Esophagus squamous epithelium (tissue), 5 donors: ENCODE data around the gene KMT5C. TPM values are rescaled to one million over a fixed set of nuclear protein-coding genes. Genes with fewer than 3 reads are reported as not detected.
A peak's percentile ranks its signal among the peaks of the same experiment; 100 is the strongest.

ENCODE experiments used
- DNase-seq: peaks from one replicate; lab custom pipeline; 2025; lab: John Stamatoyannopoulos, UW
- H3K27ac ChIP-seq, 4 donors: fragments of 200-600 bp; sonication (generic); one replicate each; pipeline ENCODE4 v1.5.1; 2016 to 2019; ENCODE audit warnings: mild to moderate bottlenecking in 1 of 4
- H3K27me3 ChIP-seq, 4 donors: fragments of 200-600 bp; sonication (generic); 1 replicate in 3 of 4; 2 replicates in 1 of 4; pipeline versions ENCODE4 v1.5.1 to v1.6.0; 2017 to 2021; ENCODE audit warnings: antibody characterized with exemption in 1 of 4
- H3K36me3 ChIP-seq, 3 donors: fragments of 200-600 bp; sonication (generic); one replicate each; pipeline ENCODE4 v1.5.1; 2016 to 2019
- H3K4me1 ChIP-seq, 3 donors: fragments of 200-600 bp; sonication (generic); one replicate each; pipeline ENCODE4 v1.5.1; 2017 to 2019
- H3K4me3 ChIP-seq, 4 donors: fragments of 200-600 bp; sonication (generic); 1 replicate in 3 of 4; 2 replicates in 1 of 4; pipeline ENCODE4 v1.5.1; 2016 to 2019; ENCODE audit warnings: mild to moderate bottlenecking in 2 of 4, moderate library complexity in 1 of 4
- H3K9me3 ChIP-seq, 3 donors: fragments of 200-600 bp; sonication (generic); one replicate each; pipeline ENCODE4 v1.5.1; 2016 to 2019
- POLR2A ChIP-seq, 4 donors: fragments of 450-650 bp; IDR thresholded peaks; one replicate each; pipeline ENCODE4 v1.6.1; 2017; ENCODE audit warnings: antibody characterized with exemption in 4 of 4, mild to moderate bottlenecking in 4 of 4, moderate library complexity in 3 of 4
- WGBS, 2 donors: methylation state at CpG; one replicate each; pipeline ENCODE4 v1.1.5; 2018; 5-methylcytosine and 5-hydroxymethylcytosine counted together
- intact Hi-C: fragments of 100-400 bp; cut with DNase I; formaldehyde crosslinking; loops from one replicate; pipeline ENCODE4 v1.15.0; 2022
- total RNA-seq, 4 donors: library from RNA; depleted of rRNA; stranded (reverse); fragments of >200 nt; gene quantifications; one replicate each; pipeline ENCODE4 v1.1.0, GENCODE V29; 2016
- TF ChIP-seq, protein P1 (sequence below), 6 experiments: fragments of 450-650 bp in 4 of 6; fragments of 200-600 bp in 2 of 6; sonication (generic) in 2 of 6; IDR thresholded peaks; one replicate each; pipeline ENCODE4 v1.5.1; 2016 to 2019; ENCODE audit warnings: antibody characterized with exemption in 6 of 6, mild to moderate bottlenecking in 4 of 6, moderate library complexity in 4 of 6
- donor health status: DM: yes; HTN: yes; CAD: no.

The KMT5C gene
- total RNA-seq, 4 donors from 2014 or later, result 5.3 to 9.9 (median 8.2) TPM

DNA sequence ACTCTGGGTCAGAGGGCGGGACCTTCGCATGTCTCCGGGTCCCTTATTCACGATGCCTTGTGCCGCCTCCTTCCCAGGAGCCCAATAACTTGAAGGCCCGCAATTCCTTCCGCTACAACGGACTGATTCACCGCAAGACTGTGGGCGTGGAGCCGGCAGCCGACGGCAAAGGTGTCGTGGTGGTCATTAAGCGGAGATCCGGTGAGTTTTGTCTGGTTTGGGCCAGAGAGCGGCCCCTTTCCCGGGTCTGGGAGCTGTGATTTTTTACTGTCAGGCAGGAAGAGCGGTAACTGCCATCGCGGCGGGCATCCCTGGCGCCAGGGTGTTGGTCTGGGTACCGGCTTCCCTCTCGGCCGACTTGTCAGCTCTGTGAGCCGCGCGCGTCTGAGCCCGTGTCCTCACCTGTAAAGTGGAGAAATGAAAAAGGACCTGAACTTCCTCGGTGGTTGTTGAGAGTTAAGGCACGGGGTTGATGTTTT, 46.9 kb downstream of the KMT5C start:
- peaks cover 34 to 80% (median 62%) of the 10 kb centered on the region in 3 donors for H3K4me1 ChIP-seq
- intact Hi-C loops, result no loop called here

DNA sequence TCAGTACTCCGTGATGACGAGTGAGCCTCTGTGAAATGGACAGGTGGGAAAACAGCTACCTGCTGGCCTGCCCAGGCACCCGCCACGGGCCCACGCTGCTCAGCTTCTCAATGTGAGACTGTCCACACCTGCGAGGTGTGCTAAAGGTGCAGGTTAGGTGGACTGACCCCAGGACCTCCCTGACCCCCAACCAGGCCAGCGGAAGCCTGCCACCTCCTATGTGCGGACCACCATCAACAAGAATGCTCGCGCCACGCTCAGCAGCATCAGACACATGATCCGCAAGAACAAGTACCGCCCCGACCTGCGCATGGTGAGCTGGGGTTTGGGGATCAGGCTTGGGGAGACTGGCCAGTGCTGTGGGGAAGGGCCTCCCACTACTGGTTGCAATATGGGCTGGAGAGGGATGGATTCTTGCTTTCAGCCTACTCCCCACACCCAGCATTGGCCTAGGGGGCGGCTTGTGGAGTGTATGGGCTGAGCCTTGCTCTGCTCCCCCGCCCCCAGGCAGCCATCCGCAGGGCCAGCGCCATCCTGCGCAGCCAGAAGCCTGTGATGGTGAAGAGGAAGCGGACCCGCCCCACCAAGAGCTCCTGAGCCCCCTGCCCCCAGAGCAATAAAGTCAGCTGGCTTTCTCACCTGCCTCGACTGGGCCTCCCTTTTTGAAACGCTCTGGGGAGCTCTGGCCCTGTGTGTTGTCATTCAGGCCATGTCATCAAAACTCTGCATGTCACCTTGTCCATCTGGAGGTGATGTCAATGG, 48.2 kb downstream of the KMT5C start:
- peak overlapping the region in 2 of 4 donors; percentile 94 to 97 for H3K27ac ChIP-seq
- no peaks in the 10 kb centered on the region for H3K27me3 ChIP-seq
- no peaks in the 10 kb centered on the region for H3K9me3 ChIP-seq
- intact Hi-C loops, result no loop called here
- DNase-seq, result no peak
- TF ChIP-seq, protein P1, sequence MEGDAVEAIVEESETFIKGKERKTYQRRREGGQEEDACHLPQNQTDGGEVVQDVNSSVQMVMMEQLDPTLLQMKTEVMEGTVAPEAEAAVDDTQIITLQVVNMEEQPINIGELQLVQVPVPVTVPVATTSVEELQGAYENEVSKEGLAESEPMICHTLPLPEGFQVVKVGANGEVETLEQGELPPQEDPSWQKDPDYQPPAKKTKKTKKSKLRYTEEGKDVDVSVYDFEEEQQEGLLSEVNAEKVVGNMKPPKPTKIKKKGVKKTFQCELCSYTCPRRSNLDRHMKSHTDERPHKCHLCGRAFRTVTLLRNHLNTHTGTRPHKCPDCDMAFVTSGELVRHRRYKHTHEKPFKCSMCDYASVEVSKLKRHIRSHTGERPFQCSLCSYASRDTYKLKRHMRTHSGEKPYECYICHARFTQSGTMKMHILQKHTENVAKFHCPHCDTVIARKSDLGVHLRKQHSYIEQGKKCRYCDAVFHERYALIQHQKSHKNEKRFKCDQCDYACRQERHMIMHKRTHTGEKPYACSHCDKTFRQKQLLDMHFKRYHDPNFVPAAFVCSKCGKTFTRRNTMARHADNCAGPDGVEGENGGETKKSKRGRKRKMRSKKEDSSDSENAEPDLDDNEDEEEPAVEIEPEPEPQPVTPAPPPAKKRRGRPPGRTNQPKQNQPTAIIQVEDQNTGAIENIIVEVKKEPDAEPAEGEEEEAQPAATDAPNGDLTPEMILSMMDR (IDR thresholded peaks at IDR 0.05), result no peak
- TF ChIP-seq POLR2A (IDR thresholded peaks at IDR 0.05), result no peak
- H3K4me1 ChIP-seq, result peaks cover 34 to 85% (median 60%) of the 10 kb centered on the region in 3 donors
- WGBS, 2 donors, result 58 to 59% methylated on average over 2 to 8 of the region's 24 CpGs
- H3K4me3 ChIP-seq, result peak overlapping the region; percentile 74 to 97 (median 88)
- peaks cover 6 to 52% (median 22%) of the 10 kb centered on the region in 3 donors for H3K36me3 ChIP-seq

More for the DNA sequence above, 46.9 kb downstream of the KMT5C start:
- Histone ChIP-seq H3K4me3 (peak overlapping the region; percentile 74 to 97 (median 88)), H3K27me3 (no peaks in the 10 kb centered on the region), H3K36me3 (peaks cover 6 to 52% (median 22%) of the 10 kb centered on the region in 3 donors), H3K27ac (peak overlapping the region; percentile 86 to 97 (median 93)), H3K9me3 (no peaks in the 10 kb centered on the region)
- DNase-seq, result no peak
- TF ChIP-seq, protein P1 (IDR thresholded peaks at IDR 0.05), result no peak
- no peak for TF ChIP-seq POLR2A (IDR thresholded peaks at IDR 0.05)
- WGBS, 2 donors, result 0% methylated on average over 2 of the region's 33 CpGs; no CpG with 5 or more reads in 1 of the 2 donors

DNA sequence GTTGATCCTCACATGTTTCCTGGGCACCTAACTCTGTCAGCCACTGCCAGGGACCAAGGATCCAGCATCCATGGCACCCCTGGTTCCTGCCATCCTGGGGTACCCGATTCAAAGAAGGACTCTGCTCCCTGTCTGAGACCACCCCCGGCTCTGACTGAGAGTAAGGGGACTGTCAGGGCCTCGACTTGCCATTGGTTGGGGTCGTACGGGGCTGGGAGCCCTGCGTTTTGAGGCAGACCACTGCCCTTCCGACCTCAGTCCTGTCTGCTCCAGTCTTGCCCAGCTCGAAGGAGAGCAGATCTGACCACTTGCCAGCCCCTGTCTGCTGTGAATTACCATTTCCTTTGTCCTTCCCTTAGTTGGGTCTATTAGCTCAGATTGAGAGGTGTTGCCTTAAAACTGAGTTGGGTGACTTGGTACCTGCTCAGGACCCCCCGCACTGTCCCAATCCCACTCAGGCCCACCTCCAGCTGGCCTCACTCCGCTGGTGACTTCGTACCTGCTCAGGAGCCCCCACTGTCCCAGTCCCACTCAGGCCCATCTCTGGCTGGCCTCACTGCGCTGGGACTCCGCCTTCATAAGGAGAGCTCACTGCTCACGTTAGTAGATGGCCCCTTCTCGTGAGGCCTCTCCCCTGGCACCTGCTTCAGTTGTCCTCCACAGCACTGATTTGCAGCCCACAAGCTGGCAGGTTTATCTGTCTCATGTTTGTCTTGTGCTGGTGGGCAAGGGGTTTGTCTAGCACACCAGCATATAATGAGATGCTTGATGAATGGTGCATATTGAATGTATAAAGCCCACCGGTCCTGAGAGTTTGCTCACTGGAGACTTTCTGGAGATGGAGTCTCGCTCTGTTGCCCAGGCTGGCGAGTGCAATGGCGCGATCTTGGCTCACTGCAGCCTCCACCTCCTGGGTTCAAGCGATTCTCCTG, 50.0 kb downstream of the KMT5C start:
- H3K36me3 ChIP-seq, result peaks cover 6 to 52% (median 22%) of the 10 kb centered on the region in 3 donors
- no peaks in the 10 kb centered on the region for H3K27me3 ChIP-seq
- no peak for TF ChIP-seq POLR2A (IDR thresholded peaks at IDR 0.05)
- TF ChIP-seq, protein P1 (IDR thresholded peaks at IDR 0.05), result no peak
- no peak overlapping the region for H3K4me3 ChIP-seq
- peak overlapping the region in 1 of 4 donors; percentile 34 for H3K27ac ChIP-seq
- no peaks in the 10 kb centered on the region for H3K9me3 ChIP-seq
- no peak for DNase-seq
- intact Hi-C loops, result no loop called here
- peaks cover 27 to 72% (median 51%) of the 10 kb centered on the region in 3 donors for H3K4me1 ChIP-seq
- WGBS, 2 donors, result 79 to 82% methylated on average over 16 to 20 of the region's 21 CpGs

DNA sequence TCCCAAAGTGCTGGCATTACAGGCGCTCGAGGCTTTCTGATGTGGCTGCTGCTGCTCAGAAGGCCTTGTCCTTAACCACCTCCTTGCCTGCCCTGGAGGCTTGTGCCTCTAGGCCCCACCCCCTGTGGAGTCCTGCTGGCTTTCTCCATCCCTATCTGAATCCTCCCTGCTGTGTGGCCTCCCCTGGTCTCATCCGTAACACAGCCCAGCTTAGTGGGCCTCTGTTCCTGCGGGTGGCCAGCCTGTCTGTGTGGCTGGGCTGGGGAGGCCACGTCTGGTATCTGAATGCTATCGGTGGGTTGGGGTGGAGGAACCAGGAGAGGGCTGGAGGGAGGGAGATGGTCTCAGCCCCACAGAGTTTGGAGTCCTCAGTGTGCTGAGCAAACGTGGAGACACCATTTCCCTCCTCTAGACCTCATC, 50.8 kb downstream of the KMT5C start:
- Histone ChIP-seq H3K4me1 (peaks cover 23 to 66% (median 46%) of the 10 kb centered on the region in 3 donors), H3K9me3 (no peaks in the 10 kb centered on the region), H3K27ac (peak overlapping the region in 1 of 4 donors; percentile 33), H3K36me3 (peaks cover 6 to 52% (median 22%) of the 10 kb centered on the region in 3 donors), H3K27me3 (no peaks in the 10 kb centered on the region), H3K4me3 (no peak overlapping the region)
- intact Hi-C loops, result no loop called here
- 33 to 66% methylated on average over 1 to 4 of the region's 7 CpGs for WGBS, 2 donors
- no peak for DNase-seq
- TF ChIP-seq POLR2A (IDR thresholded peaks at IDR 0.05), result no peak
- TF ChIP-seq, protein P1 (IDR thresholded peaks at IDR 0.05), result no peak
